ENCODE results near the gene CLDN11. TPM values are rescaled to one million over a fixed set of nuclear protein-coding genes. Genes with fewer than 3 reads are reported as not detected.
A peak's percentile ranks its signal among the peaks of the same experiment; 100 is the strongest.

Gene CLDN11
- total and polyA plus RNA-seq, 10 of the 15 experiments (the other 5 are each of a cell fraction or from before 2014, with no cell fraction given): 0.15 TPM; not detected in 9

- no peaks in the 10 kb centered on the region for H3K79me2 ChIP-seq (ENCODE audit: control insufficient read depth, insufficient read depth, low read length)
- no peak overlapping the region for H2AFZ ChIP-seq (ENCODE audit: control insufficient read depth, low read depth, low read length)
- in situ Hi-C loops (cut with MboI): no loop called here
- peaks cover 16% of the 10 kb centered on the region for H3K4me1 ChIP-seq (ENCODE audit: control insufficient read depth, insufficient read depth, low read length)
- peak overlapping the region; percentile 63 for H3K4me2 ChIP-seq (ENCODE audit: control insufficient read depth, insufficient read depth)
- H4K20me1 ChIP-seq (ENCODE audit: control insufficient read depth, insufficient read depth): no peaks in the 10 kb centered on the region
- no peak overlapping the region for H3K9ac ChIP-seq (ENCODE audit: control insufficient read depth, insufficient read depth, low read length)
- ChIA-PET RAD21 (ENCODE audit: unreplicated experiment) (no interaction called here), POLR2A (no interaction called here), SMC1A (ENCODE audit: uncharacterized antibody, unreplicated experiment) (interaction anchor here (0.8 to 1.1 kb wide), 2 partner anchors 14 to 15 kb away, joined by 3 to 4 read pairs; no protein-coding TSS in a partner anchor), CTCF (interaction anchor here (1.1 kb wide), 1 partner anchor 14 kb away, joined by 4 read pairs; no protein-coding TSS in a partner anchor)
- no peak overlapping the region for H3K27ac ChIP-seq (ENCODE audit: control insufficient read depth, insufficient read depth)
- ATAC-seq (no peak), FAIRE-seq (no peak), DNase-seq (ENCODE audit: low read depth, low spot score) (no peak)
- no peaks in the 10 kb centered on the region for H3K36me3 ChIP-seq (ENCODE audit: control insufficient read depth in 2 of 2, insufficient read depth in 2 of 2, low read length in 1 of 2)
- no peak overlapping the region for H3K4me3 ChIP-seq
- no peak for TF ChIP-seq HDGF (IDR thresholded peaks at IDR 0.05)
- TF ChIP-seq NRF1 (conservative IDR thresholded peaks at IDR 0.05; ENCODE audit: low read depth, low read length): no peak
- TF ChIP-seq REST (IDR thresholded peaks at IDR 0.05; ENCODE audit: low read depth, low read length): no peak
- H3K9me3 ChIP-seq (replicated peaks; ENCODE audit: control insufficient read depth, insufficient read depth, low read length): no peaks in the 10 kb centered on the region
- 20% methylated on average over 2 of the region's 2 CpGs for WGBS (ENCODE audit: insufficient coverage, insufficient replicate concordance, low lambda C conversion rate, missing lambda C conversion rate)
- BruUV-seq (replicated peaks): no TSS peak
- H3K27me3 ChIP-seq (replicated peaks in 1 of 2; ENCODE audit: control insufficient read depth in 2 of 2, insufficient read depth in 2 of 2, low read length in 1 of 2): no peaks in the 10 kb centered on the region; a peak in 3 of 4 replicates
- intact Hi-C loops (cut with micrococcal nuclease; ENCODE audit: unreplicated experiment): loop anchor here (5.0 kb wide), 1 partner anchor 204 kb away; no protein-coding TSS in a partner anchor
Measured at GRCh38 chr3:170428095-170428494, 9.4 kb downstream of the CLDN11 start.

- no peak overlapping the region for H2AFZ ChIP-seq (ENCODE audit: control insufficient read depth, low read depth, low read length)
- H3K27ac ChIP-seq (ENCODE audit: control insufficient read depth, insufficient read depth): no peak overlapping the region
- FAIRE-seq (peak; percentile 18), ATAC-seq (no peak), DNase-seq (ENCODE audit: low read depth, low spot score) (no peak)
- peak overlapping the region; percentile 63 for H3K4me2 ChIP-seq (ENCODE audit: control insufficient read depth, insufficient read depth)
- peaks cover 16% of the 10 kb centered on the region for H3K4me1 ChIP-seq (ENCODE audit: control insufficient read depth, insufficient read depth, low read length)
- H3K79me2 ChIP-seq (ENCODE audit: control insufficient read depth, insufficient read depth, low read length): no peaks in the 10 kb centered on the region
- ChIA-PET SMC1A (ENCODE audit: uncharacterized antibody, unreplicated experiment) (interaction anchor here (1.1 kb wide), 1 partner anchor 14 kb away, joined by 3 read pairs; no protein-coding TSS in a partner anchor), RAD21 (ENCODE audit: unreplicated experiment) (no interaction called here), CTCF (interaction anchor here (1.1 kb wide), 1 partner anchor 15 kb away, joined by 4 read pairs; no protein-coding TSS in a partner anchor), POLR2A (no interaction called here)
- 79% methylated on average over 1 of the region's 1 CpG for WGBS (ENCODE audit: insufficient coverage, insufficient replicate concordance, low lambda C conversion rate, missing lambda C conversion rate)
- BruUV-seq (replicated peaks): no TSS peak
- no peaks in the 10 kb centered on the region for H3K9me3 ChIP-seq (replicated peaks; ENCODE audit: control insufficient read depth, insufficient read depth, low read length)
- no peaks in the 10 kb centered on the region; a peak in 3 of 4 replicates for H3K27me3 ChIP-seq (replicated peaks in 1 of 2; ENCODE audit: control insufficient read depth in 2 of 2, insufficient read depth in 2 of 2, low read length in 1 of 2)
- intact Hi-C loops (cut with micrococcal nuclease; ENCODE audit: unreplicated experiment): loop anchor here (5.0 kb wide), 1 partner anchor 203 kb away; no protein-coding TSS in a partner anchor
- H3K9ac ChIP-seq (ENCODE audit: control insufficient read depth, insufficient read depth, low read length): no peak overlapping the region
- no peaks in the 10 kb centered on the region for H3K36me3 ChIP-seq (ENCODE audit: control insufficient read depth in 2 of 2, insufficient read depth in 2 of 2, low read length in 1 of 2)
- H3K4me3 ChIP-seq: no peak overlapping the region
- H4K20me1 ChIP-seq (ENCODE audit: control insufficient read depth, insufficient read depth): no peaks in the 10 kb centered on the region
- in situ Hi-C loops (cut with MboI): no loop called here
- TF ChIP-seq ATF2 (IDR thresholded peaks at IDR 0.05; ENCODE audit: low read length) (0 out of 2 replicates have a peak, but pooled peaks have one; percentile 61), SMAD1 (IDR thresholded peaks at IDR 0.05; ENCODE audit: low read depth, partially characterized antibody) (no peak), NFIC (IDR thresholded peaks at IDR 0.05; ENCODE audit: low read depth, low read length) (peak; percentile 95), TCF7 (IDR thresholded peaks at IDR 0.05; ENCODE audit: borderline replicate concordance) (peak; percentile 93), HCFC1 (IDR thresholded peaks at IDR 0.05; ENCODE audit: low read length) (no peak)
Measured at GRCh38 chr3:170429050-170429449, 10.4 kb downstream of the CLDN11 start.
